HG02759 (cell line): ENCODE data around the gene VPS13D.
"Not testable (repeated sequence)": the region's sequence is repeated elsewhere in the genome, so short reads cannot be mapped to it uniquely, and the experiment has no call there.

Source experiments
- ATAC-seq: cut with Tn5 transposase; IDR thresholded peaks from one replicate; pipeline ENCODE4 v1.9.1; 2021; ENCODE audit warnings: mild to moderate bottlenecking, moderate library complexity; ENCODE audit not compliant: unreplicated experiment

VPS13D gene

DNA sequence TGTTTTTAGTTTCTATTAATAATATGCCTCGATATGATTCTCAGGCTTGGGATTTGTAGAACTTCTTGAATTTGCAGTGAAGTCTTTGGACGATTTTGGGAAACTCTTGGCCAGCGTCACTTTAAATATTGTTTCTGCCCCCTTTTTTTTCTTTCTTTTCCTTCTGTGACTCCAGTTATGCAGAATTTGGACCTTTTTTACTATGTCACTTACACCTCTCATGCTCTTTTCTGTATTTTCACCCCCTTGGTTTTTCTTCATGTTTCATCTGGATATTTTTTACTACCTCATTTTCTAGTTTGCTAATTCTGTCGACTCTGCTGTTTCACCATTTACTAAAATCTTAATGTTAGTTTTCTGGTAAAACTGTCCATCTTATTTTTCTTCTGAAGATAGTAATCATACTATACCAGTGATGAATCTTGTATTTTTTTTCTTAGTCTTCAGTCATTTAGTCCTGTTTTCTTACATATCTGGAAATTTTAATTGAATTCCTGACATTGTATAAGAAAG lies 214.6 kb downstream of the VPS13D start:
- no peak for ATAC-seq

DNA sequence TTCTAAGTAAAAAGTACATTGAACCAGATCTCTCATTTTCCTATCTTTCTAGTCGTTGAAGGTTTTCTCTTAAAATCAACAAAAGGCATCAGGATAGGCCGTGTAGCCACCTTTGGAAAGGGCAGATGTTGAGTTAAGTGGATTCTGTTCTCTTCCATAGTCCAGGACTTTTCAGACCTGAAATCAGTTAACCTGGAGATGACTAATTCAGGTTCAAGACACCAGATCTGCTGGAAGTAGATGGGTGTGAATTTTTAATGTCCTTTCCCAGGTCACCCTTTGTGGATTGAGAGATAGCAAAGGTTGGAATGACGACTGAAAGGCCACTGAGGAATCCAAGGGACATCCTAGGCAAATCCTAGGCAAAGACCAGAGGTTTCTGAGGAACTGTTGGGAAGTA lies 215.4 kb downstream of the VPS13D start:
- ATAC-seq: no peak

DNA sequence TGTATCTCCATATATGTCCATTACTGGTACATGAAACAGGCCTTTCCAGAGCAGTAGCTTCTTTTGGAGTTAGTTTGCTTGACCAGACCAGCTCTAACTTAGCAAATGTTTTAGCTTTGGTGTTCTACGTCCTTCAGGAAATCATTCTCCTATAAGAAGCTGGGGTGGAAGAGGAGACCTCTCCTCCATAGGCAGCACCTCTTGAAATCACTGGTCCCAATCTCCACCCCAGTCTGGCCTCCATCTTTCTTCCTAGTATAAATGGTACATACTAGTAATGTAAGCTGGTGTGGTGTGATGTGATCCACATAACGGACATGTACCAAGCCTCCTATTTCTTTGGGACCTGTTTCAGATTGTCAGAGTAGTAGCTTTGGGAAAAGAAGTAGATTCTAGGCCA lies 216.8 kb downstream of the VPS13D start:
- ATAC-seq: no peak

DNA sequence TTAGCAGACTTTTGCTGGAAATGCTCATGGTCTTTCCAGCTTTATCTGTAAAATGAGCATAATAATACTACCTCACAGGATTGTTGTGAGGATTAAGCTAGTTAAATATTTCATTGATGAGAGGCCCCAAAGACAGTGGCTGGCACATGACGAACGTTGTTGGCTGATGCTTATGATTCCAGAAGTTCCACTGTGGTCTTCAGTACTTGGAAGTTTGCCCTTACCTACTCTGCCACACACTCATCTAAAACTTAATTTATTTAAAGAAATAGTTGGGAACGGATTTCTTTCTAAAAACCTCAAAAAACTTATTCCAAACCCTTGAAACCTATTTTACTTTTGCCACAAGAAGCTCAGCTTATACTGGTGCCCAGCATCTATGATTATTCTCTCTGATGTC lies 217.5 kb downstream of the VPS13D start:
- ATAC-seq: no peak

DNA sequence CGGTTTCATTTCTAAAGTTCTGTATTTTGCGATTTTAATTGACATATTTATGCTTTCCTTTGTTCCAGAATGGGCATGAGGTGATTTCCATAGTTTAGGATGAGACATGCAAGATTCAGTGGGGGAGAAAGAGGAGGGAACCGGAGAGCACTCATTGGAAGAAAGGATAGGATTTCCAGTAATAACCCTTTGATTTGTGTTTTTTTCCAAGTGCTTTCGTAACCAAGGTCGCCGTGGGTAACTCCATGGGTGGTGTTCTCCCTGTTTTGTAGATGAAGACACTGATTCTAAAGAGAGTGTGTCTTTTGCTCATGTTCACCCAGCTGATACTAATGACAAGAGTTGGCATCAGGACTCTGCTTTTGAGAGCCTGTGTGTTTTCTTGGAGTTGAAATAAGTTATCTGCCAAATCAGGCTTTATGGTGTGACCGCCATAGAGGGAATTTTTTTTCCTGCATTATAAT lies 218.1 kb downstream of the VPS13D start:
- no peak for ATAC-seq

DNA sequence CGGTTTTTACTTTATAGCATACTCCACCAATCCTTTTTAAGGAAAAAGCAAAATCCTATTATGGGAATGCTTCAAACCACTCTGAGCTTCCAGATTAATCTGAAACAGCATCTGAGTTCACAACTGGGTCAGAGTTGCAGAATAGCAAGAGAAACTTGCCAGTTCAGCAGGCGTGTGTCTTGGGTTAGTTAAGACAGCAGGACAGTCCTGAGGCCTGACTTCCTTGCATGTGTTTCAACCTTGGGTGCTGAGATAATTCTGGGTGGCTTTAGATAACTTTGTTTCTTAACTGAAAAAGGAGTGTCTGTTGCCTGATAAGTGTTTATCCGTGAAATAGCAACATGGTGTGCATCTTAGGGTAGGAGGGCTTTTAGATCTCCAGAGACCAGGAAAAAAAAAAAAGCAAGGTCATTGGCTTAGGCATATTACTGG lies 218.9 kb downstream of the VPS13D start:
- no peak for ATAC-seq

DNA sequence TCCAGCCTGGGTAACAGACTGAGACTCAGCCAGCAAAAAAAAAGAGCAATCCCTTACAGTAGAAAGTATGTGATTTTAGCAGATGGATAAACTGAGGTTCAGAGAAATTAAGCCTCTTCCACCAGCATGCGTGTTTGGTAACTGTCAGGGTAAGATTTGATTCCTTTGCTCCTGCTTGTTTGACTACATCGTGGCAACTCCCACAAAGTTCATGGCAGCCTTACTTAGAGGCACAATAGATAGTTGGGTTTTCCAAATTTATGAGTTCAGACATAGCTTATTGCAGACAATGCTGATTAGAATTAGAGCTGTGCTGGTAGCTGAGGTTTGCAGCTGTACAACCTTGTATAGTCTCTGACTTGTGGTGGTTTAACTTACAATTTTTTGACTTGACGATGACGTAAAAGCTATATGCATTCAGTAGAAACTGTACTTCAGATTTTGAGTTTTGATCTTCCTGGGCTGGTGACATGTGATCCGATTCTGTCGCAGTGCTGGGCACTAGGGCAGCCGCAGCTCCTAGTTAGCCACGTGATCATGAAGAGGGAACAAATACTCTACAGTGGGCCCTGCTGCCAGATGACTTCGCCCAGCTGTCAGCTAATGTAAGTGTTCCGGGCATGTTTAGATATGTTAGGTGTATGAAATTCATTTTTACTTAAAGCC lies 220.4 kb downstream of the VPS13D start:
- no peak for ATAC-seq

DNA sequence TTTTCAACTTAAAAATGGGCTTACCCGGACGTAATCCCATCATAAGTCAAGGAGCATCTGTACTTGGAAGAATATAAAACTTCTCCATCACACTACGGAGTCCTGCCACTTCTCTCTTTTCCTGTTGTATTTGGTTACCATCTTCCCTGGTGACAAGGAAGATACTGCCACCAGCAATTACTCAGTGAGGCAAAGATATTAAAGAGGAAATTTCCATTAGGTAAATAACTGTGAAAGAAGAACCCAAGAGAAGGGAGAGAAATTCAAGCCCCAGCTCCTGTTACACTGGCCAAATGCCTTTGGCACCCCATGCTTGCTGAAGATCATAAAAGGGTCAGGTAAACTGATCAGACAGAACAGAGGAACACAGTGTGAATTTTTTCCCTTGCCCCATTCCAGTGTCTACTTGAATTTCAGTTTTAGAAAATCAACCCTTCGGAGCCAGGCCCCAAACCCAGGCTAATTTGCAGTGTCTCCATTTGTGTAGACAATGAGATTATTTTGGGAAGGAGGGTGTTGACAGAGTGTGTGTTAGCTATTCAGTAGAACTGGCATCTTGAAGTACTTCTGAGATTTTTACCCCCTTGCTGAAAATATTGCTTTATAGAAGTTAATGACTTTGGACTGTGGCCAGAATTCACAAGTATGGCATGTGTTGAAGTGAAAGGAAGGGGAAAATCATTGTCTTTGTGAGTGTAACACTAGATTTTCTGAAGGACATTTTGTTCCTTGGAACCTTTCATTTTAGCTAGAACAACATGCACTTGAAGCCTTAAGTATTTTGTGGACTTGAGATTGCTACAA lies 221.1 kb downstream of the VPS13D start:
- ATAC-seq: no peak

DNA sequence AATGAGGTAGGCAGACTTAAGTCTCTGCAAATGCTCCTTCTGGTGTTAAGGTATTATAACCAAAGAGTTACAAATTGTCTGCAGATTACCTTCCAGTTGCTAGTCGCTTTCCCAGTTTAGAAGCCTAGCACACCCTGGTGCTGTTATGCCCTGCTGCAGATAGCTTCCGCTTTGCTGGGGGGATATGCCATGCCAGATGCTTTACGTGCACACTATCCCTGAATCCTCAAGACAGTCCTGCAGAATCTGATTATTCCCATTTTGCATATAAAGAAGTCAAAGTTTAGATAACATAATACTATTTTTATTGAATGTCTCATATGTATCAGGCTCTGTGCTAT lies 221.7 kb downstream of the VPS13D start:
- no peak for ATAC-seq

DNA sequence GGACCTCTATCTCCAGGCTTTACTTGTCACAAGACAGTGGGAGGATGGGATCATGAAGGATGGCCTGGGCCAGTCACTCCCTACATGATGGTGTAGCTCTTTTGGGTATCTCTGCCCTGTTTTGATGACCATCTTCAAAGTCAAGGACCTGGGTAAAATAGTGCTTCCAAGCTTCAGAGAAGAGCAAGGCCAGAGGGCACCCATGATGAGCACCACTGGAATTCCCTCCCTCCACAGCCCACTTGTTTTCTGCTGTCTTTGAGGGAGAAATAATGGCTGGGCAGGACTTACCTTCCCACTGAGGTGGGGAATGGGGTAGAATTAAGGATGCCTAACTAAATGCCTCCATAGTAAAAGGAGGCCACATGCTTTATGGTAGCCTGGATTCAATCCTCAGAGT lies 222.4 kb downstream of the VPS13D start:
- ATAC-seq: no peak

DNA sequence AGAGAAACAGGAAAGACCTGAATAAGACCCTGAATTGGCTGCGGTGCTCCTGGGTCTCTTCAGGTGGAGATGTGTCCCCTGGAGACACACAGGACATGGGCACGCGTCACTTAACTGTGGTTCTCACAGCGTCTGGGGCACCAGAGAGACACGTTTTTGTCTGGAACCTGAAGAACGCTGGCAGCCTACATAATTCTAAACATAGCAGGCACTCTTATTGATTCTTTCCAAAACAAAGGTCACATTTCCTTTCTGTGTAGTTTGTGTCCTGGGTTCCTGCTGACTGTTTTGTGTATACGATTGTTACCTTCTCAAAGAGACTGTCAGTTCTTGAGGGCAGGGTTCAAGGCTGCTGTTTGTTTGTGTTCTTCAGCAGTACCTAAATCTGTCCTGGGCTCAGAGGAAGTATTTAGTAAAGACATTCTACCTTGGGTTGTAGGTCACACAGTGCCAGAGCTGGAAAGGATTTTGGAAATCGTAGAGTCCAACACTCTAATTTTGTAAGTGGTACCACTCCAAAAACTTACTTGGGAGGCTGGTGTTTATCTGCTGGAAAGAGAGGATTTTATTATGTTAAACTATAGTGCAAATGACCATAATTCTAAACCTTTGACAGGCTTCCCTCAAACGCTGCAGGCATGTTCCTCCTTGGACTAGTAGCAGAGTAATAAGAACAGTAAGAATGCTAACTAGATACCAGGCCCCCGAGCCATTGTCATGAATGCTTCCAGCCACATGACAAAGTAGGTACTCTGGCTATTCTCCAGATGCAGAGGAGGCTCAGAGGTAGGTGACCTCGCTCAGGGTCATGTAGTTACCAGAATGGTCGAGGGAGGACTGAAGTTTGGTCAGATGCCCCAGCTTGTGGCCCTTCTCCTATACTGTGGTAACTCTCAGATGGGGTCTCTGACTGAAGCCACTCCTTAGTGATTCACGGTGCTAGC lies 223.8 kb downstream of the VPS13D start:
- ATAC-seq: no peak

DNA sequence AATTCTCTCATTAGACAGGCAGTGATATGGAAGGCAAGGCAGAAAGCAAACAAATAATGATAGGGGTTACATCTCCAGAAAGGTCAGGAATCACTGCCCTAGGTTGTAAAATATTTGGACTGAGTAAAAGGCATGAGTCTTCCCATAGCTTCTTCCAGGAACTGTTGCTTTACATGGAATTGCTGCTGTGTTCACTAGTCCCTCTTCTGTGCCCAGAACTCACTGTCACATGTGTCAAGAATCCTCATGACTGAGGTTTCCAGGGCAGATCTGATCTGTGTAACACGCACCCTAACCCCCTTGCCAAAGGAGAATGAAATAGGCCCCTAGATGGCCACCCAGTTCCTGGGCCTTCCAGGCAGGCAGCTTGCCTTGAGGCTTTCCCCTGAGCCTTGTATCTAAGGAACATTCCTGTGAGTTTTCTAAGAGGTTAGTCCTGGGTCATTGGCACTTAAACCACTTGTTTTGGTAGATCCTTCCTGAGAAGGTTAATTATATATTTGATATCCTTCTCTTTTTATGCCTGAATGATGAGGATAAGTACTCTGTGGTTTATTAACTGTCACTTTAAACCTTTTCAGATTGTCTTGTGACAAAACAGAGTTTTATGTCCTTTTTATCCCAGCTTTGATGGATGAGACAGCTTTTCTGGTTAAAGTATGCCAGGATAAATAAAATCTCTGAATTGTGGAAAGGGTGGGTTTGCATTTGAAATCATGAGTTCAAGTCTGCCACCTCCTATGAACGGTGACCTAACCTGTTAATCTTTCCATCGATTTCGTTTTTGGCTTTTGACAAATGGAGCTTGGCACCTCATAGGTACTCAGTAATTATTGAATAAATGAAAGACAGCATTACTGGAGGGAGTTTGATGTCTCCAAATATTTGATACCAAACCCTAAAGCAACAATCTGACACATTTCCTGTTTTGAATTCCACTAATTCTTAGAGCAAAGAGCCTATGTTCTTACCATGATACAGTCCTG lies 224.9 kb downstream of the VPS13D start:
- no peak for ATAC-seq

DNA sequence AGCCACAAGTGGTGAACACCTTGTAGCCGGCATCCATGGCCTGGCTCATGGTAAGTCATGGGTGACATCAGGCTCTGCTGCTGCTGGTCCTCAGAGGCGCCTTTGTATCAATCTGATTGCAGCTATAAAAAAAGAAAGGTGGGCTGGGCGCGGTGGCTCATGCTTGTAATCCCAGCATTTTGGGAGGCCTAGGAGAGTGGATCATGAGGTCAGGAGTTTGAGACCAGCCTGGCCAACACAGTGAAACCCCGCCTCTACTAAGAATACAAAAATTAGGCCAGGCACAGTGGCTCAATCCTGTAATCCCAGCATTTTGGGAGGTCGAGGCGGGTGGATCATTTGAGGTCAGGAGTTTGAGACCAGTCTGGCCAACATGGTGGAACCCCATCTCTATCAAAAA lies 226.3 kb downstream of the VPS13D start:
- ATAC-seq: not testable (repeated sequence)

DNA sequence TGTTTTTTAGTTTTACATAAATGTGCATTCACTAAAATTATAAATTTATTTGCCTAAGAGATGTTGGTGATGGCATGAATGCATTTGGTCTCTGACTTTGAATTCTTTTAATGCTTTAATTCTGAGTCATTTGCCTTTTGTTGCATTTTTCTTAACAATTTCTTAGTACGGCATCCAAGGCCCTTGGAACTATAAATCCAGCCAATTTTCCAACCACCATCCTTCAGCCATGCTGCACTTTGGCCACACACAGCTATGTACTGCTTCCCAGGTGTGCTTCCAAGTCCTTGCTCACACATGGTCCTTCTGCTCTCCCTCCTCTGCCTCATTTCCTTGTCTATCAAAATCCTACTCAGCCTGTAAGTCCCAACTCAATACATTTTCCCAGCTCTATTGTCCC lies 227.1 kb downstream of the VPS13D start:
- no peak for ATAC-seq

DNA sequence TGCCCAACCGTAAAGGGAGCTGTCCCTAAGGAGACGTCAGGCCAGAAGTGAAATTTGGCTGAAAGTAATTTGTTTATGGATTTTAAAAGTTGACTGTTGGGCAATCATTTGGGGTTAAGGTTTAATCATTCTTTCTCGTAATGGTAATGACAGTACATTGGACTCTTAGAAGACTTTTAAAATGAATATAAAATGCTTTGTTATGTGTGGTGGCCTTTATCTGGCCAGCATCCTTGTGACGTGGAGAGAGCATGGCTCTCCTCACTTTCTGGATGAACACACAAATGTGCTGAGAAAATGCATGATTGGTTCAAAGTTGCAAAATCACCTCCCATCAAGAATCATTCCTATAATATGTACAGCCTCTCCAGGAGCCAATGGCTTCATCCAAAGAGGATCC lies 227.9 kb downstream of the VPS13D start:
- ATAC-seq: no peak

DNA sequence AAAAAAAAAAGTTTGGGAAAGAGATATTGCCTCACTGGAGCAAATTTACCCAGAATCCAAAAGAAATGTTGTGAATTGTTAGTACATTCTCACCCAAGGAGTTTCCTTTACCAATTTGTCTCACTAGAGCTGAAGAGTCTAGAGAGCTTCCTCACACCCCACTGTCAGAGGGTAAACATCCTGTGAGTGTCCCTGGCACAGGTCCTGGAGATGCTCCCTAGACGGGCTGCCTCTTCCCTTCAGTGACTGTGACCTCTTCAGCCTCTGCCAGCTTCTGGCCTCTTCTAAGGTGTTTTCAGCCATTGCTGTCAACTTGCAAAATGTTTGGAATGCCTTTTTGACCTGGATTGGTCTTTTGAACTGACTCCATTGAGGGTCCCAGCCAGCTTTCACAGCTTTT lies 228.7 kb downstream of the VPS13D start:
- no peak for ATAC-seq

DNA sequence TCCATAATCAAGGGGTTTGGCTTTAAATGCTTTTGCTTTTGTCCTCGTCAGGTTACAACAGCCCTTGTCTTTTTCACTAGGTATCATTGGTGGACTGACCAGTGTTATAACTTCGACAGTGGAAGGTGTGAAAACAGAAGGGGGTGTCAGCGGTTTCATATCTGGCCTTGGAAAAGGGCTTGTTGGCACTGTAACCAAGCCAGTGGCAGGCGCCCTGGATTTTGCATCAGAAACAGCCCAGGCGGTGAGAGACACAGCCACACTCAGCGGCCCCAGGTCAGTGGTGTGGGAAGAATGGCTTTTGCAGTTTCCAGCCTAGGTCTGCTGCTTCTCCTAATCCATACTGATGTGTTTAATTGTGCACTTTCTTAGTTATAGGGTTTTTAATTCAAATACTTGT lies 230.3 kb downstream of the VPS13D start:
- no peak for ATAC-seq

DNA sequence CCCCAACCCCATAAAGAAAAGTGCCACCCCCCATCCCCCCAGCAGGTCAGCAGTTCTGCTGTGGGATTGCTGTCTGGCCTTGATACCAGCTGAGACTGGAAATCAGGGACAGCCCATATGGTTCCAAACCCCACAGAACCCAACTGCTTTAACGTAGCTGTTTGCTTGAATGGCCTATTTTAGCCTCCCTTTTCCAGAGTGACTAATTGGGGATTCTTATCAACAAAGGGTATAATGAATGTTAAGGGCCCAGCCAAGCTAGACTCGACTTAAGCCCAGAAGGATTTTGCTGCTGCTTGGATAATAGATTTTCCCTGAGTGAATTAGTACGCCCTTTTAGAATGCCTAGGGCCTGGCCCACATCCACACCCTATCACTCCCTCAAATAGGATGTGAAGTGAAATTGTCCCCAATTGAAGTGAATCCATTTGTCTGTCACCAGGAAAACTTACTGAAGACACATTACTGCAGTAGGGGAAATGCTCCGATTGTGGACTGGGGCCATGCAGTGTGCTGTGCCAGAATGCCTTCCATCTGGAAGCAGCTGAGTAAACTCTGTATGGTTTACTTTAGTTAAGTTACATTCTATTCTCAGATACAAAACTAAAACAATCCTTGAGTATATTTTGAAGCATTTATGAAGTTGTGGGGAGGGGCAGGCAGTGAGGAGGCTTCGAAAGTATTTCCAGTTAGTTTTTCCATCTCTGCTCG lies 231.2 kb downstream of the VPS13D start:
- no peak for ATAC-seq

DNA sequence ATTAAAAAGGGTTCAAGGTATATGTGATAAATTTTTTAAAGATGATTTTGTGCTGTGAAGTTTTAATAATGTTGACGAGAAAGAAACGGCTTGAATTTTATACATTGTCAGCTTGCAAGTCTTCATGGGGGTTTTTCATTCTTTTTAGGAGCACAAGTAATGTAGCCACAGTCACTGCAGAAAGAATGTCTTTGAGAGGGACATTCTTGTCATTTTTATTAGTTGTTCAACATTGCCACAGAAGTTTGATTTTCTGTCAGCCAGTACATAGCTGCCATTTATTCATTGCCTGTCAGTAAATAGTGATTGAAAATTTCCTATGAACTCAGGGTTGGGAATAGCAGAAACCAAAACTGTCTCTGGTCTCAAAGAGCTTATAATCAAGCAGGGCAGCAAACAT lies 231.9 kb downstream of the VPS13D start:
- no peak for ATAC-seq
